HG02884 (cell line): ENCODE results near the gene CDH4.
"Not testable (repeated sequence)": the region's sequence is repeated elsewhere in the genome, so short reads cannot be mapped to it uniquely, and the experiment has no call there.

Experiments used
- ATAC-seq: cut with Tn5 transposase; IDR thresholded peaks from one replicate; pipeline ENCODE4 v1.9.1; 2021; ENCODE audit warnings: mild to moderate bottlenecking, moderate library complexity; ENCODE audit not compliant: unreplicated experiment

CDH4 gene

GRCh38 chr20:61972636-61973508, 720.8 kb downstream of the CDH4 start:
- ATAC-seq, result no peak

- ATAC-seq, result no peak
Observed at GRCh38 chr20:61973515-61974356, 721.7 kb downstream of the CDH4 start.

- ATAC-seq, result no peak
Observed at GRCh38 chr20:61974357-61974665, 722.2 kb downstream of the CDH4 start.

- no peak for ATAC-seq
Observed at GRCh38 chr20:61975407-61976129, 723.5 kb downstream of the CDH4 start.

GRCh38 chr20:61976263-61976643, 724.2 kb downstream of the CDH4 start:
- no peak for ATAC-seq

- no peak for ATAC-seq
Observed at GRCh38 chr20:61976644-61977418, 724.8 kb downstream of the CDH4 start.

GRCh38 chr20:61977419-61977786, 725.3 kb downstream of the CDH4 start:
- ATAC-seq, result no peak

- no peak for ATAC-seq
Observed at GRCh38 chr20:61978491-61978890, 726.4 kb downstream of the CDH4 start.

GRCh38 chr20:61979090-61979489, 727.0 kb downstream of the CDH4 start:
- no peak for ATAC-seq

GRCh38 chr20:61979701-61980635, 727.9 kb downstream of the CDH4 start:
- ATAC-seq, result no peak

GRCh38 chr20:61980647-61981583, 728.9 kb downstream of the CDH4 start:
- ATAC-seq, result no peak

- ATAC-seq, result not testable (repeated sequence)
Observed at GRCh38 chr20:61981691-61982090, 729.6 kb downstream of the CDH4 start.

GRCh38 chr20:61982191-61982950, 730.3 kb downstream of the CDH4 start:
- no peak for ATAC-seq

GRCh38 chr20:61982951-61983315, 730.9 kb downstream of the CDH4 start:
- no peak for ATAC-seq

- no peak for ATAC-seq
Observed at GRCh38 chr20:61983965-61984364, 731.9 kb downstream of the CDH4 start.

- ATAC-seq, result not testable (repeated sequence)
Observed at GRCh38 chr20:61984431-61984830, 732.4 kb downstream of the CDH4 start.

GRCh38 chr20:61985096-61985495, 733.0 kb downstream of the CDH4 start:
- ATAC-seq, result no peak

- ATAC-seq, result no peak
Observed at GRCh38 chr20:61986762-61987321, 734.8 kb downstream of the CDH4 start.
